NCI-H2029 (cell line): Measurements from ENCODE around the gene VPREB3.
A peak's percentile ranks its signal among the peaks of the same experiment; 100 is the strongest.

ENCODE experiments used
- DNase-seq: peaks from one replicate; lab custom pipeline; 2025; lab: John Stamatoyannopoulos, UW

VPREB3 gene

GRCh38 chr22:23782703-23783102 lies 28.5 kb upstream of the VPREB3 start:
- no peak for DNase-seq

GRCh38 chr22:23782252-23782651 lies 28.0 kb upstream of the VPREB3 start:
- DNase-seq: no peak

GRCh38 chr22:23781511-23782183 lies 27.4 kb upstream of the VPREB3 start:
- DNase-seq: no peak

- no peak for DNase-seq
Measured at GRCh38 chr22:23781065-23781464, 26.8 kb upstream of the VPREB3 start.

- no peak for DNase-seq
Measured at GRCh38 chr22:23780146-23780748, 26.0 kb upstream of the VPREB3 start.

- DNase-seq: no peak
Measured at GRCh38 chr22:23779731-23780130, 25.5 kb upstream of the VPREB3 start.

GRCh38 chr22:23779083-23779482 lies 24.9 kb upstream of the VPREB3 start:
- DNase-seq: no peak

- DNase-seq: no peak
Measured at GRCh38 chr22:23778577-23778900, 24.3 kb upstream of the VPREB3 start.

GRCh38 chr22:23777776-23778576 lies 23.8 kb upstream of the VPREB3 start:
- DNase-seq: no peak

- DNase-seq: no peak
Measured at GRCh38 chr22:23775779-23776375, 21.7 kb upstream of the VPREB3 start.

GRCh38 chr22:23774922-23775436 lies 20.8 kb upstream of the VPREB3 start:
- no peak for DNase-seq

GRCh38 chr22:23774114-23774921 lies 20.1 kb upstream of the VPREB3 start:
- no peak for DNase-seq

- DNase-seq: no peak
Measured at GRCh38 chr22:23773483-23774113, 19.4 kb upstream of the VPREB3 start.

GRCh38 chr22:23772649-23773473 lies 18.6 kb upstream of the VPREB3 start, which contains the start of gene MMP11:
Gene MMP11, plus strand, starts transcription at chr22:23772849. Its CDS starts 22 bp downstream, at chr22:23772871.
- DNase-seq: peak; percentile 27

- DNase-seq: no peak
Measured at GRCh38 chr22:23772315-23772648, 18.1 kb upstream of the VPREB3 start.

GRCh38 chr22:23769321-23769965 lies 15.2 kb upstream of the VPREB3 start:
- DNase-seq: no peak

- DNase-seq: peak; percentile 54
Measured at GRCh38 chr22:23767673-23768548, 13.7 kb upstream of the VPREB3 start, which contains the start of gene CHCHD10. Gene CHCHD10, minus strand, starts transcription at chr22:23767972. Its CDS starts 98 bp downstream, at chr22:23767874.

GRCh38 chr22:23767303-23767672 lies 13.1 kb upstream of the VPREB3 start:
- DNase-seq: no peak
